SK-N-SH (cell line): ENCODE measurements around the gene NOB1.

Source experiments
- ELF1 ChIP-seq: IDR thresholded peaks from 2 replicates; pipeline ENCODE4 v1.4.0; 2012
- FOSL2 ChIP-seq: IDR thresholded peaks from 2 replicates; pipeline ENCODE4 v1.4.0; 2012; ENCODE audit warnings: low read depth, mild to moderate bottlenecking, moderate library complexity, borderline replicate concordance
- IRF3 ChIP-seq: fragments of 150-350 bp; IDR thresholded peaks from 2 replicates; pipeline ENCODE4 v1.6.1; 2016; ENCODE audit warnings: mild to moderate bottlenecking, low read depth, low read length
- NRF1 ChIP-seq: IDR thresholded peaks from 2 replicates; pipeline ENCODE4 v1.6.1; 2012; ENCODE audit warnings: low read depth, mild to moderate bottlenecking, low read length
- USF2 ChIP-seq: fragments of 150-350 bp; IDR thresholded peaks from 2 replicates; pipeline ENCODE4 v1.6.1; 2017; ENCODE audit warnings: antibody characterized with exemption, low read length, low read depth, borderline replicate concordance
- TF ChIP-seq, protein P1 (sequence below): fragments of 200-600 bp; sonication (generic); IDR thresholded peaks from 2 replicates; pipeline ENCODE4 v1.6.1; 2017; ENCODE audit warnings: antibody characterized with exemption, mild to moderate bottlenecking, moderate library complexity

DNA sequence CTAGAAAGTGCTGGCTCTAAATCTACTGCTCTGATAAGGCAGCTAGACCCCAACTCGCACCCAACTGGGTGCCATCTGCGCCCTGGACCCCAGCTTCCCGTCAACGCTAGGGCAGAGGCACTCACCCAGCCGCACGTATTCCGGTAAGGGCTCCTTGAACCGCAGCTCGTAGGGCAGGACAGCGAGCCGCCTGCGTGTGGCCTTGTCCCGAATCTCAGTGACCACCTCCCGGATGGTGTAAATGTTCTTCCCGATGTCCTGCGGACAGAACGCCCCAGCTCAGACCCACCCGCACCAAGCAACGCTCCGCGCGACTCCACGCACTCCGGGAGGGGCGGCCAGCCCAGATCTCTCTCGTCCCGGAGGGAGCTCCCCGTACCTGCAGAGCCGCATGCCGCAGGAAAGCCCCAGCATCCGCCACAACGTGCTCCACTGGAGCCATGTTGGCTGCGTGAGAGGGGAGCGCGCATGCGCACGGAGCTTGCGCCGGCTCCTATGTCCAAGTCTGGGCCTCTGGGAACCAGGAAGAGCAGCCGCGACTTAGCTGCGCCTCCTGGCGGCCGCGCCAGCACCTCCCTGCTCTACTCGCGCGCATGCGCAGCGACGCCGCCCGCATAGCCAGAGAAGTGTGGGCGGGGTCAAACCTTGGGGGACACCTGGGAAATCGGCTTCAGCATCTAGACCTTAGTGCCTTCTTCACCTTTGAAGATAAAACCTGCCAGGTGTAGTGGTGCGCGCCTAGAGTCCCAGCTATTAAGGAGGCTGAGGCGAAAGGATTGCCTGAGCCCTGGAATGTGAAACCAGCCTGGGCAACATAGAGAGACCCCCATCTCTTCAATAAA, at the start of gene NOB1:
- TF ChIP-seq NRF1 (peak; percentile 96), USF2 (no peak), IRF3 (no peak), FOSL2 (no peak), ELF1 (peak; percentile 96)
- TF ChIP-seq, protein P1, sequence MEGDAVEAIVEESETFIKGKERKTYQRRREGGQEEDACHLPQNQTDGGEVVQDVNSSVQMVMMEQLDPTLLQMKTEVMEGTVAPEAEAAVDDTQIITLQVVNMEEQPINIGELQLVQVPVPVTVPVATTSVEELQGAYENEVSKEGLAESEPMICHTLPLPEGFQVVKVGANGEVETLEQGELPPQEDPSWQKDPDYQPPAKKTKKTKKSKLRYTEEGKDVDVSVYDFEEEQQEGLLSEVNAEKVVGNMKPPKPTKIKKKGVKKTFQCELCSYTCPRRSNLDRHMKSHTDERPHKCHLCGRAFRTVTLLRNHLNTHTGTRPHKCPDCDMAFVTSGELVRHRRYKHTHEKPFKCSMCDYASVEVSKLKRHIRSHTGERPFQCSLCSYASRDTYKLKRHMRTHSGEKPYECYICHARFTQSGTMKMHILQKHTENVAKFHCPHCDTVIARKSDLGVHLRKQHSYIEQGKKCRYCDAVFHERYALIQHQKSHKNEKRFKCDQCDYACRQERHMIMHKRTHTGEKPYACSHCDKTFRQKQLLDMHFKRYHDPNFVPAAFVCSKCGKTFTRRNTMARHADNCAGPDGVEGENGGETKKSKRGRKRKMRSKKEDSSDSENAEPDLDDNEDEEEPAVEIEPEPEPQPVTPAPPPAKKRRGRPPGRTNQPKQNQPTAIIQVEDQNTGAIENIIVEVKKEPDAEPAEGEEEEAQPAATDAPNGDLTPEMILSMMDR: peak; percentile 89
